Hepatocyte (in vitro differentiated cells): ENCODE measurements around the gene AP3S1.

Experiments
- CTCF ChIP-seq: fragments of 200-600 bp; sonication (generic); IDR thresholded peaks from 2 replicates; pipeline ENCODE4 v1.5.1; 2016; ENCODE audit warnings: antibody characterized with exemption, mild to moderate bottlenecking; ENCODE audit not compliant: poor library complexity
- EZH2 ChIP-seq: fragments of 200-600 bp; sonication (generic); IDR thresholded peaks from 2 replicates; pipeline ENCODE4 v1.6.1; 2016; ENCODE audit warnings: antibody characterized with exemption, mild to moderate bottlenecking, borderline replicate concordance
- EZH2phosphoT487 ChIP-seq: fragments of 200-600 bp; sonication (generic); IDR thresholded peaks from one replicate; pipeline ENCODE4 v1.6.1; 2018; ENCODE audit warnings: antibody characterized with exemption, mild to moderate bottlenecking, low read depth, moderate library complexity; ENCODE audit not compliant: unreplicated experiment, severe bottlenecking

- TF ChIP-seq CTCF (no peak), EZH2phosphoT487 (no peak), EZH2 (no peak)
Observed at GRCh38 chr5:115894342-115894741, 52.6 kb downstream of the AP3S1 start.
